Loucy (cell line): ENCODE measurements around the gene LRRC10.

ENCODE experiments used
- H2AFZ ChIP-seq: fragments of 200-600 bp; sonication (generic); 2 replicates; pipeline ENCODE4 v1.6.0; 2016; ENCODE audit warnings: antibody characterized with exemption, mild to moderate bottlenecking, low read length, moderate library complexity
- H3F3A ChIP-seq: fragments of 200-600 bp; 2 replicates; pipeline ENCODE4 v1.6.0; 2016; ENCODE audit warnings: antibody characterized with exemption, low read depth, mild to moderate bottlenecking
- H3K27me3 ChIP-seq: fragments of 200-600 bp; sonication (generic); 2 replicates; pipeline ENCODE4 v1.6.1; 2014; ENCODE audit warnings: low read length, mild to moderate bottlenecking; ENCODE audit not compliant: insufficient read depth, poor library complexity, severe bottlenecking
- H3K36me3 ChIP-seq: fragments of 200-600 bp; sonication (generic); 2 replicates; pipeline ENCODE4 v1.6.1; 2016; ENCODE audit warnings: low read length; ENCODE audit not compliant: insufficient read depth
- H3K4me1 ChIP-seq: fragments of 200-600 bp; sonication (generic); 2 replicates; pipeline ENCODE4 v1.5.1; 2014; ENCODE audit warnings: low read length, mild to moderate bottlenecking; ENCODE audit not compliant: insufficient read depth, poor library complexity, severe bottlenecking
- H3K4me2 ChIP-seq: fragments of 200-600 bp; sonication (generic); 2 replicates; pipeline ENCODE4 v1.6.0; 2014; ENCODE audit warnings: antibody characterized with exemption, low read length, low read depth, mild to moderate bottlenecking; ENCODE audit not compliant: poor library complexity, severe bottlenecking
- H3K4me3 ChIP-seq: fragments of 200-600 bp; sonication (generic); 2 replicates; pipeline ENCODE4 v1.5.1; 2014; ENCODE audit warnings: low read length, mild to moderate bottlenecking, mixed read lengths; ENCODE audit not compliant: poor library complexity, severe bottlenecking
- H3K79me2 ChIP-seq: fragments of 200-600 bp; sonication (generic); 2 replicates; pipeline ENCODE4 v1.6.1; 2014; ENCODE audit warnings: low read length; ENCODE audit not compliant: insufficient read depth
- H3K9ac ChIP-seq: fragments of 200-600 bp; sonication (generic); 2 replicates; pipeline ENCODE4 v1.6.0; 2014; ENCODE audit warnings: mild to moderate bottlenecking, low read depth, low read length, moderate library complexity; ENCODE audit not compliant: poor library complexity, severe bottlenecking
- H3K9me2 ChIP-seq: fragments of 200-600 bp; sonication (generic); replicated peaks from 2 replicates; pipeline ENCODE4 v1.6.1; 2016; ENCODE audit warnings: low read depth, low read length, mixed read lengths
- H3K9me3 ChIP-seq: fragments of 200-600 bp; sonication (generic); 2 replicates; pipeline ENCODE4 v1.6.1; 2014; ENCODE audit warnings: mild to moderate bottlenecking, antibody characterized with exemption, low read length, low read depth; ENCODE audit not compliant: insufficient read depth
- H4K20me1 ChIP-seq: fragments of 200-600 bp; sonication (generic); 2 replicates; pipeline ENCODE4 v1.6.0; 2014; ENCODE audit warnings: antibody characterized with exemption, low read length, mild to moderate bottlenecking; ENCODE audit not compliant: insufficient read depth, poor library complexity, severe bottlenecking
- CTCF ChIP-seq: fragments of 200-600 bp; sonication (generic); conservative IDR thresholded peaks from 2 replicates; pipeline ENCODE4 v1.5.1; 2014; ENCODE audit warnings: mild to moderate bottlenecking, antibody characterized with exemption, low read length
- EZH2phosphoT487 ChIP-seq: fragments of 200-600 bp; IDR thresholded peaks from 2 replicates; pipeline ENCODE4 v1.6.1; 2018; ENCODE audit warnings: antibody characterized with exemption, mild to moderate bottlenecking, moderate library complexity, borderline replicate concordance

Gene LRRC10

GRCh38 chr12:69642531-69642930, 31.8 kb upstream of the LRRC10 start:
- Histone ChIP-seq H4K20me1 (no peaks in the 10 kb centered on the region), H3K9me2 (no peaks in the 10 kb centered on the region), H3K27me3 (no peaks in the 10 kb centered on the region), H3K9ac (no peak overlapping the region), H3K79me2 (no peaks in the 10 kb centered on the region), H3F3A (no peaks in the 10 kb centered on the region), H3K9me3 (no peaks in the 10 kb centered on the region), H3K4me3 (no peak overlapping the region), H3K36me3 (no peaks in the 10 kb centered on the region), H2AFZ (no peak overlapping the region), H3K4me2 (no peak overlapping the region), H3K4me1 (no peaks in the 10 kb centered on the region)
- no peak for TF ChIP-seq EZH2phosphoT487
- TF ChIP-seq CTCF = no peak

GRCh38 chr12:69641546-69641945, 30.8 kb upstream of the LRRC10 start:
- no peak overlapping the region for H2AFZ ChIP-seq
- H3K27me3 ChIP-seq = no peaks in the 10 kb centered on the region
- TF ChIP-seq EZH2phosphoT487 = no peak
- no peak for TF ChIP-seq CTCF

GRCh38 chr12:69639400-69640016, 28.8 kb upstream of the LRRC10 start:
- Histone ChIP-seq H2AFZ (peak overlapping the region; percentile 28; the same call in 1 of the 2 replicates), H3K4me3 (no peak overlapping the region)
- TF ChIP-seq EZH2phosphoT487 (no peak), CTCF (peak; percentile 89)

More at GRCh38 chr12:69641546-69641945, 30.8 kb upstream of the LRRC10 start:
- Histone ChIP-seq H3K79me2 (no peaks in the 10 kb centered on the region), H3K4me1 (no peaks in the 10 kb centered on the region), H3F3A (no peaks in the 10 kb centered on the region), H3K9ac (no peak overlapping the region), H3K4me3 (no peak overlapping the region), H3K36me3 (no peaks in the 10 kb centered on the region), H3K9me3 (no peaks in the 10 kb centered on the region), H3K9me2 (no peaks in the 10 kb centered on the region), H3K4me2 (no peak overlapping the region), H4K20me1 (no peaks in the 10 kb centered on the region)

More at GRCh38 chr12:69639400-69640016, 28.8 kb upstream of the LRRC10 start:
- Histone ChIP-seq H3K79me2 (no peaks in the 10 kb centered on the region), H4K20me1 (no peaks in the 10 kb centered on the region), H3K9ac (no peak overlapping the region), H3K9me2 (no peaks in the 10 kb centered on the region), H3F3A (no peaks in the 10 kb centered on the region), H3K9me3 (no peaks in the 10 kb centered on the region), H3K4me1 (no peaks in the 10 kb centered on the region), H3K4me2 (no peak overlapping the region), H3K27me3 (no peaks in the 10 kb centered on the region), H3K36me3 (no peaks in the 10 kb centered on the region)
